Measurements from ENCODE around the gene GOLGA6D. TPM values are rescaled to one million over a fixed set of nuclear protein-coding genes. Genes with fewer than 3 reads are reported as not detected.
"Not testable (repeated sequence)": the region's sequence is repeated elsewhere in the genome, so short reads cannot be mapped to it uniquely, and the experiment has no call there.

GOLGA6D gene
- total RNA-seq, 2 experiments from 2014 or later, result not detected

DNA sequence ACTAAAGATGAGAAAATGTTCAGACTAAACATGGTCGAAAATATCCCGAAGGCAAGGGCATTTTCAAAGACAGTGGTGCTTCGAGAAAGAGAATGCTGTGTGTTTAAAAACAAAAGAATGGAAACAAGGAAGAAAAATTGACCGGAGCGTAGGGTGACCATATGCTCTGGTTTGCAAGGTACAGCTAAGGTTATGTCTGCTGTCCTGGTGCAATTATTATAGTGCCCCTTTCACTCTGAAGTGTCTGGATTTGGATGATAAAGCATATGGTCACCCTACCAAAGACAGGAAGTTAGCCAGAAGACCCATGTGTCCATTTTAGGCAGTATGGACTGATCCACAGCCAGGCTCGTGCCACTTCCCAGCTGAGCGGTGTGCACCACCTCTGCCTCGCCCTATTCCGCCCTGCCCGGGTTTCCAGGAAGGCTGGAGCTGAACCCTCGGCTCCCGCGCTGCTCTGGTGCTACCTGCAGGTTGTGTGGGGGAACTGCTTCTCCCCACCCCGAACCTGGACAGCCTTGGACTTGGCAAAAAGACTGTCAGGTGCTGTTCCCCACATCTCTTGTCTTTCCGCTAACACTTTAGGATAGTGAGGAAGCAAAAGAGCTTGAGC lies 25.2 kb downstream of the GOLGA6D start:
- no peak for TF ChIP-seq EZH2phosphoT487 (IDR thresholded peaks at IDR 0.05; ENCODE audit: borderline replicate concordance, low read depth, low read length)
- TF ChIP-seq, protein P1, sequence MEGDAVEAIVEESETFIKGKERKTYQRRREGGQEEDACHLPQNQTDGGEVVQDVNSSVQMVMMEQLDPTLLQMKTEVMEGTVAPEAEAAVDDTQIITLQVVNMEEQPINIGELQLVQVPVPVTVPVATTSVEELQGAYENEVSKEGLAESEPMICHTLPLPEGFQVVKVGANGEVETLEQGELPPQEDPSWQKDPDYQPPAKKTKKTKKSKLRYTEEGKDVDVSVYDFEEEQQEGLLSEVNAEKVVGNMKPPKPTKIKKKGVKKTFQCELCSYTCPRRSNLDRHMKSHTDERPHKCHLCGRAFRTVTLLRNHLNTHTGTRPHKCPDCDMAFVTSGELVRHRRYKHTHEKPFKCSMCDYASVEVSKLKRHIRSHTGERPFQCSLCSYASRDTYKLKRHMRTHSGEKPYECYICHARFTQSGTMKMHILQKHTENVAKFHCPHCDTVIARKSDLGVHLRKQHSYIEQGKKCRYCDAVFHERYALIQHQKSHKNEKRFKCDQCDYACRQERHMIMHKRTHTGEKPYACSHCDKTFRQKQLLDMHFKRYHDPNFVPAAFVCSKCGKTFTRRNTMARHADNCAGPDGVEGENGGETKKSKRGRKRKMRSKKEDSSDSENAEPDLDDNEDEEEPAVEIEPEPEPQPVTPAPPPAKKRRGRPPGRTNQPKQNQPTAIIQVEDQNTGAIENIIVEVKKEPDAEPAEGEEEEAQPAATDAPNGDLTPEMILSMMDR (conservative IDR thresholded peaks at IDR 0.05; ENCODE audit: low read length), result peak; percentile 70
- ChIA-PET POLR2A (interaction anchor here (0.5 kb wide), 1 partner anchor 260 kb away, joined by 3 read pairs; no protein-coding TSS in a partner anchor), CTCF (ENCODE audit: unreplicated experiment) (no interaction called here)
- intact Hi-C loops (cut with micrococcal nuclease; ENCODE audit: unreplicated experiment), result loop anchor here (10.0 kb wide), 2 partner anchors 63 to 283 kb away; partner anchors contain the start of gene PPCDC
- no peaks in the 10 kb centered on the region for H3K36me3 ChIP-seq (ENCODE audit: insufficient read depth, low read length)
- no peaks in the 10 kb centered on the region for H4K20me1 ChIP-seq (ENCODE audit: insufficient read depth, low read length)
- no peak overlapping the region for H2AFZ ChIP-seq (ENCODE audit: low read length)
- no peak overlapping the region for H3K4me3 ChIP-seq (ENCODE audit: low read depth, low read length, poor library complexity, severe bottlenecking)
- H3K4me2 ChIP-seq (ENCODE audit: low read length), result no peak overlapping the region
- no peaks in the 10 kb centered on the region for H3K9me3 ChIP-seq (ENCODE audit: low read length)
- no peaks in the 10 kb centered on the region for H3K9me2 ChIP-seq (ENCODE audit: insufficient read depth, low read length)
- peak; percentile 37 for DNase-seq (ENCODE audit: low spot score)
- no peaks in the 10 kb centered on the region for H3K4me1 ChIP-seq (ENCODE audit: insufficient read depth, low read length, poor library complexity, severe bottlenecking)
- no peaks in the 10 kb centered on the region for H3K79me2 ChIP-seq (ENCODE audit: insufficient read depth, low read depth, low read length)
- H3K27ac ChIP-seq (ENCODE audit: low read depth, low read length, poor library complexity, severe bottlenecking), result no peak overlapping the region
- BruUV-seq (replicated peaks), result no TSS peak

DNA sequence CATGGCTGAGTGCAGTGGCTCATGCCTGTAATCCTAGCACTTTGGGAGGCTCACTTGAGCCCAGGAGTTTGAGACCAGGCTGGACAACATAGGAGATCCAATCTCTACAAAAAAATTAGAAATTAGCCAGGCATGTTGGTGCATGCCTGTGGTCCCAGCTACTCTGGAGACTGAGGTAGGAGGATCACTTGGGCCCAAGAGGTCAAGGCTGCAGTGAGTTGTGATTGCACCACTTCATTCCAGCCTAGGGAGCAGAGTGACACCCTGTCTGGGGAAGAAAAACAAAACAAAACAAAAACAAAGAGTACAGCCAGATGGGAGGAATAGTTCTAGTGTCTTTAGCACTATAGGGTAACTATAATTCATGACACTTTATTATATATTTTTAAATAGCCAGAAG lies 27.1 kb downstream of the GOLGA6D start:
- TF ChIP-seq, protein P1 (conservative IDR thresholded peaks at IDR 0.05; ENCODE audit: low read length), result no peak
- no peak for TF ChIP-seq EZH2phosphoT487 (IDR thresholded peaks at IDR 0.05; ENCODE audit: borderline replicate concordance, low read depth, low read length)
- no peak overlapping the region for H3K4me2 ChIP-seq (ENCODE audit: low read length)
- intact Hi-C loops (cut with micrococcal nuclease; ENCODE audit: unreplicated experiment), result loop anchor here (10.0 kb wide), 2 partner anchors 65 to 285 kb away; partner anchors contain the start of gene PPCDC

DNA sequence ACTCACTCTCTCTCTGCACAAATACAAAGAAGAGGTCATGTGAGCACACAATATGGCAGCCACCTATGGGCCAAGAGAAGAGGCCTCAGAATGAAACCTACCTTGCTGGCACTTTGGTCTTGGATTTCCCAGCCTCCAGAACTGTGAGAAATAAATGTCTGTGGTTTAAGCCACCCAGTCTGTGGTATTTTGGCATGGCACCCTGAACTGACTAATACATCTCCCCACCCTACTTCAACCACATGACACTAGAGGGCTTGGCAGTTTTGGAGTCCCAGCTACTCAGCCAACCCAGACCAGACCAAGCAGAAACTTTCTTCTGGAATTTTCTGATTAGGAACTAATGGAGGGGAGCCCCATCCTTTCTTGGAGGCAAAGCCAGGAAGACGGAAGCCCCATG lies 29.9 kb downstream of the GOLGA6D start:
- BruUV-seq (replicated peaks); DNase-seq (ENCODE audit: low spot score); H4K20me1 ChIP-seq (ENCODE audit: insufficient read depth, low read length); H3K4me3 ChIP-seq (ENCODE audit: low read depth, low read length, poor library complexity, severe bottlenecking); intact Hi-C loops (cut with micrococcal nuclease; ENCODE audit: unreplicated experiment); H3K4me1 ChIP-seq (ENCODE audit: insufficient read depth, low read length, poor library complexity, severe bottlenecking); H3K4me2 ChIP-seq (ENCODE audit: low read length); POLR2A ChIA-PET; H3K9me2 ChIP-seq (ENCODE audit: insufficient read depth, low read length); H3K27ac ChIP-seq (ENCODE audit: low read depth, low read length, poor library complexity, severe bottlenecking); H3K79me2 ChIP-seq (ENCODE audit: insufficient read depth, low read depth, low read length); H2AFZ ChIP-seq (ENCODE audit: low read length); CTCF ChIA-PET (ENCODE audit: unreplicated experiment); H3K36me3 ChIP-seq (ENCODE audit: insufficient read depth, low read length); H3K9me3 ChIP-seq (ENCODE audit: low read length): not testable (repeated sequence)

More for the DNA sequence above, 27.1 kb downstream of the GOLGA6D start:
- Histone ChIP-seq H3K4me1 (ENCODE audit: insufficient read depth, low read length, poor library complexity, severe bottlenecking) (no peaks in the 10 kb centered on the region), H3K36me3 (ENCODE audit: insufficient read depth, low read length) (no peaks in the 10 kb centered on the region), H3K4me3 (ENCODE audit: low read depth, low read length, poor library complexity, severe bottlenecking) (no peak overlapping the region), H3K9me2 (ENCODE audit: insufficient read depth, low read length) (no peaks in the 10 kb centered on the region), H3K79me2 (ENCODE audit: insufficient read depth, low read depth, low read length) (no peaks in the 10 kb centered on the region), H3K9me3 (ENCODE audit: low read length) (no peaks in the 10 kb centered on the region), H2AFZ (ENCODE audit: low read length) (no peak overlapping the region), H3K27ac (ENCODE audit: low read depth, low read length, poor library complexity, severe bottlenecking) (no peak overlapping the region), H4K20me1 (ENCODE audit: insufficient read depth, low read length) (no peaks in the 10 kb centered on the region)
- CTCF ChIA-PET (ENCODE audit: unreplicated experiment), result no interaction called here
- BruUV-seq (replicated peaks), result no TSS peak
- POLR2A ChIA-PET, result no interaction called here
- DNase-seq (ENCODE audit: low spot score), result no peak

All from OCI-LY7 (cell line).